RWPE2 (cell line): ENCODE data around the gene RASL10A.
A peak's percentile ranks its signal among the peaks of the same experiment; 100 is the strongest.
"Not testable (repeated sequence)": the region's sequence is repeated elsewhere in the genome, so short reads cannot be mapped to it uniquely, and the experiment has no call there.

Experiments used
- ATAC-seq: fragments of 200-7000 bp; cut with Tn5 transposase; 3 replicates; pipeline ENCODE4 v1.9.1; 2021; ENCODE audit warnings: low read depth
- DNase-seq: peaks from one replicate; pipeline ENCODE4 v3.0.0-alpha.2; 2020; ENCODE audit warnings: low spot score
- H3K27ac ChIP-seq: fragments of 450-650 bp; 2 replicates; pipeline ENCODE4 v1.5.1; 2017; ENCODE audit warnings: mild to moderate bottlenecking; ENCODE audit not compliant: poor library complexity, severe bottlenecking
- H3K27me3 ChIP-seq: fragments of 250-450 bp; sonication (Bioruptor Pico); 2 replicates; pipeline ENCODE4 v1.5.1; 2021; ENCODE audit warnings: mild to moderate bottlenecking, moderate library complexity; ENCODE audit not compliant: insufficient read depth, poor library complexity, severe bottlenecking
- H3K36me3 ChIP-seq: fragments of 250-450 bp; sonication (Bioruptor Pico); 2 replicates; pipeline ENCODE4 v1.5.1; 2020; ENCODE audit warnings: low read depth, mild to moderate bottlenecking, moderate library complexity
- H3K4me1 ChIP-seq: fragments of 250-450 bp; sonication (Bioruptor Pico); 2 replicates; pipeline ENCODE4 v1.5.1; 2021; ENCODE audit warnings: mild to moderate bottlenecking, moderate library complexity; ENCODE audit not compliant: insufficient read depth, poor library complexity, severe bottlenecking
- H3K4me3 ChIP-seq: fragments of 250-450 bp; sonication (Bioruptor Pico); 2 replicates; pipeline ENCODE4 v1.5.1; 2021; ENCODE audit warnings: mild to moderate bottlenecking, moderate library complexity; ENCODE audit not compliant: severe bottlenecking
- H3K9me3 ChIP-seq: fragments of 250-450 bp; sonication (Bioruptor Pico); 2 replicates; pipeline ENCODE4 v1.5.1; 2021; ENCODE audit warnings: mild to moderate bottlenecking, moderate library complexity; ENCODE audit not compliant: severe bottlenecking
- CTCF ChIP-seq: fragments of 450-650 bp; IDR thresholded peaks from one replicate; pipeline ENCODE4 v1.5.1; 2017; ENCODE audit warnings: mild to moderate bottlenecking, moderate library complexity; ENCODE audit not compliant: poor library complexity, severe bottlenecking

RASL10A gene

GRCh38 chr22:29346659-29347058 is 31.2 kb upstream of the RASL10A start:
- no peak overlapping the region for H3K27ac ChIP-seq
- no peak overlapping the region for H3K4me3 ChIP-seq
- no peak for ATAC-seq
- no peak for DNase-seq
- no peaks in the 10 kb centered on the region for H3K27me3 ChIP-seq
- no peaks in the 10 kb centered on the region for H3K9me3 ChIP-seq
- H3K4me1 ChIP-seq: peaks cover 26% of the 10 kb centered on the region
- no peak for TF ChIP-seq CTCF
- peaks cover 44% of the 10 kb centered on the region for H3K36me3 ChIP-seq

- H3K27ac ChIP-seq: no peak overlapping the region
Measured at GRCh38 chr22:29345932-29346331, 30.4 kb upstream of the RASL10A start.

GRCh38 chr22:29344889-29345288 is 29.4 kb upstream of the RASL10A start:
- not testable (repeated sequence) for H3K4me3 ChIP-seq, H3K9me3 ChIP-seq, ATAC-seq, DNase-seq, H3K27me3 ChIP-seq
- H3K4me1 ChIP-seq: peaks cover 29% of the 10 kb centered on the region
- peaks cover 52% of the 10 kb centered on the region for H3K36me3 ChIP-seq
- peak overlapping the region; percentile 51 for H3K27ac ChIP-seq

More at GRCh38 chr22:29345932-29346331, 30.4 kb upstream of the RASL10A start:
- H3K9me3 ChIP-seq: no peaks in the 10 kb centered on the region
- H3K4me1 ChIP-seq: peaks cover 26% of the 10 kb centered on the region
- peaks cover 44% of the 10 kb centered on the region for H3K36me3 ChIP-seq
- no peak for TF ChIP-seq CTCF
- ATAC-seq (no peak), DNase-seq (no peak)
- no peak overlapping the region for H3K4me3 ChIP-seq
- H3K27me3 ChIP-seq: no peaks in the 10 kb centered on the region

GRCh38 chr22:29344137-29344536 is 28.6 kb upstream of the RASL10A start:
- no peak overlapping the region for H3K4me3 ChIP-seq
- DNase-seq: no peak
- no peaks in the 10 kb centered on the region for H3K9me3 ChIP-seq
- peak overlapping the region; percentile 51 for H3K27ac ChIP-seq
- peaks cover 33% of the 10 kb centered on the region for H3K4me1 ChIP-seq
- ATAC-seq: peak; percentile 73
- no peaks in the 10 kb centered on the region for H3K27me3 ChIP-seq
- peaks cover 53% of the 10 kb centered on the region for H3K36me3 ChIP-seq
- TF ChIP-seq CTCF: no peak

GRCh38 chr22:29343313-29343805 is 27.9 kb upstream of the RASL10A start:
- H3K36me3 ChIP-seq: peaks cover 56% of the 10 kb centered on the region

More at GRCh38 chr22:29343313-29343805, 27.9 kb upstream of the RASL10A start:
- peak overlapping the region; percentile 51 for H3K27ac ChIP-seq
- no peaks in the 10 kb centered on the region for H3K9me3 ChIP-seq
- no peak for TF ChIP-seq CTCF
- ATAC-seq (peak; percentile 18), DNase-seq (no peak)
- H3K27me3 ChIP-seq: no peaks in the 10 kb centered on the region
- H3K4me3 ChIP-seq: no peak overlapping the region
- peaks cover 28% of the 10 kb centered on the region for H3K4me1 ChIP-seq
